Islet of Langerhans (tissue), 1 donor: ENCODE data around the gene HSD17B12.

Experiments
- FAIRE-seq: peaks from one replicate; lab custom pipeline; 2011; peaks lifted over from hg19 to GRCh38; lab: Jason Lieb, UNC

HSD17B12 gene

GRCh38 chr11:43806976-43807375 lies 126.4 kb downstream of the HSD17B12 start:
- no peak for FAIRE-seq

- no peak for FAIRE-seq
Observed at GRCh38 chr11:43810929-43811596, 130.5 kb downstream of the HSD17B12 start.

GRCh38 chr11:43812471-43812870 lies 131.9 kb downstream of the HSD17B12 start:
- no peak for FAIRE-seq

GRCh38 chr11:43818220-43818619 lies 137.7 kb downstream of the HSD17B12 start:
- peak; percentile 41 for FAIRE-seq

GRCh38 chr11:43819926-43820325 lies 139.4 kb downstream of the HSD17B12 start:
- no peak for FAIRE-seq

GRCh38 chr11:43823316-43823715 lies 142.8 kb downstream of the HSD17B12 start:
- FAIRE-seq = no peak

- FAIRE-seq = no peak
Observed at GRCh38 chr11:43823851-43824250, 143.3 kb downstream of the HSD17B12 start.

GRCh38 chr11:43825217-43825816 lies 144.8 kb downstream of the HSD17B12 start:
- FAIRE-seq = peak; percentile 91

GRCh38 chr11:43830928-43831440 lies 150.4 kb downstream of the HSD17B12 start:
- FAIRE-seq = peak; percentile 100

- FAIRE-seq = no peak
Observed at GRCh38 chr11:43832536-43832935, 152.0 kb downstream of the HSD17B12 start.

- peak; percentile 97 for FAIRE-seq
Observed at GRCh38 chr11:43833657-43834073, 153.1 kb downstream of the HSD17B12 start.

- FAIRE-seq = no peak
Observed at GRCh38 chr11:43834286-43834685, 153.7 kb downstream of the HSD17B12 start.

GRCh38 chr11:43835104-43835503 lies 154.6 kb downstream of the HSD17B12 start:
- FAIRE-seq = peak; percentile 100

- peak; percentile 5 for FAIRE-seq
Observed at GRCh38 chr11:43837879-43838278, 157.3 kb downstream of the HSD17B12 start.

- FAIRE-seq = no peak
Observed at GRCh38 chr11:43842021-43842420, 161.5 kb downstream of the HSD17B12 start.

- FAIRE-seq = no peak
Observed at GRCh38 chr11:43845816-43846215, 165.3 kb downstream of the HSD17B12 start.

- peak; percentile 98 for FAIRE-seq
Observed at GRCh38 chr11:43852057-43852636, 171.6 kb downstream of the HSD17B12 start.

- no peak for FAIRE-seq
Observed at GRCh38 chr11:43853781-43854180, 173.2 kb downstream of the HSD17B12 start.

- FAIRE-seq = no peak
Observed at GRCh38 chr11:43856993-43857392, 176.5 kb downstream of the HSD17B12 start.

GRCh38 chr11:43861141-43861540 lies 180.6 kb downstream of the HSD17B12 start:
- no peak for FAIRE-seq

GRCh38 chr11:43866520-43866919 lies 186.0 kb downstream of the HSD17B12 start:
- FAIRE-seq = no peak

- FAIRE-seq = no peak
Observed at GRCh38 chr11:43866969-43867368, 186.4 kb downstream of the HSD17B12 start.

GRCh38 chr11:43868852-43869567 lies 188.5 kb downstream of the HSD17B12 start:
- FAIRE-seq = no peak
